Liver (tissue), 9 donors: ENCODE measurements around the gene MAP3K5. TPM values are rescaled to one million over a fixed set of nuclear protein-coding genes. Genes with fewer than 3 reads are reported as not detected.

Experiments used
- DNase-seq: peaks from one replicate; pipeline ENCODE4 v3.0.0-alpha.2; 2017; ENCODE audit warnings: low spot score
- H3K27ac ChIP-seq, 2 donors: one replicate each; pipeline ENCODE4 v1.7.0; 2013; ENCODE audit warnings: inconsistent platforms in 2 of 2, low read length in 2 of 2, control low read depth in 1 of 2, low read depth in 1 of 2, mild to moderate bottlenecking in 1 of 2
- H3K27me3 ChIP-seq, 4 donors: one replicate each; pipeline versions ENCODE4 v1.6.1 to v1.7.0; 2013; ENCODE audit warnings: low read length in 3 of 4, inconsistent platforms in 1 of 4, mild to moderate bottlenecking in 1 of 4, moderate library complexity in 1 of 4; ENCODE audit not compliant: control insufficient read depth in 4 of 4, insufficient read depth in 4 of 4
- H3K36me3 ChIP-seq, 4 donors: one replicate each; pipeline versions ENCODE4 v1.6.1 to v1.7.0; 2013; ENCODE audit warnings: low read length in 3 of 4, mild to moderate bottlenecking in 3 of 4, low read depth in 1 of 4, moderate library complexity in 1 of 4; ENCODE audit not compliant: control insufficient read depth in 4 of 4, insufficient read depth in 3 of 4
- H3K4me1 ChIP-seq, 4 donors: one replicate each; pipeline versions ENCODE4 v1.6.1 to v1.7.0; 2013; ENCODE audit warnings: low read length in 3 of 4, mild to moderate bottlenecking in 3 of 4, moderate library complexity in 1 of 4; ENCODE audit not compliant: control insufficient read depth in 4 of 4, insufficient read depth in 4 of 4
- H3K4me3 ChIP-seq, 3 donors: one replicate each; pipeline versions ENCODE4 v1.6.1 to v1.7.0; 2013; ENCODE audit warnings: low read length in 3 of 3, control low read depth in 1 of 3, low read depth in 1 of 3, mild to moderate bottlenecking in 1 of 3
- H3K9ac ChIP-seq, 2 donors: one replicate each; pipeline ENCODE4 v1.7.0; 2013; ENCODE audit warnings: low read length in 2 of 2, mild to moderate bottlenecking in 2 of 2, moderate library complexity in 2 of 2, control low read depth in 1 of 2, low read depth in 1 of 2
- H3K9me3 ChIP-seq, 4 donors: one replicate each; pipeline versions ENCODE4 v1.6.1 to v1.7.0; 2013; ENCODE audit warnings: low read length in 3 of 4; ENCODE audit not compliant: control insufficient read depth in 4 of 4
- ATF3 ChIP-seq: IDR thresholded peaks from 2 replicates; pipeline ENCODE4 v1.6.1; 2016; ENCODE audit warnings: antibody characterized with exemption
- CTCF ChIP-seq: fragments of 150-350 bp; IDR thresholded peaks from 2 replicates; pipeline ENCODE4 v1.5.1; 2017; ENCODE audit warnings: improper control_type of control experiment, low read depth, low read length; ENCODE audit not compliant: missing input control
- EGR1 ChIP-seq, 2 donors: IDR thresholded peaks; 2 replicates each; pipeline ENCODE4 v1.6.1; 2016 to 2018; ENCODE audit warnings: antibody characterized with exemption in 2 of 2, low read depth in 2 of 2
- FOXA1 ChIP-seq: IDR thresholded peaks from 2 replicates; pipeline ENCODE4 v1.6.1; 2016; ENCODE audit warnings: antibody characterized with exemption
- FOXA2 ChIP-seq: IDR thresholded peaks from 2 replicates; pipeline ENCODE4 v1.6.1; 2016; ENCODE audit warnings: antibody characterized with exemption
- GABPA ChIP-seq, 2 donors: IDR thresholded peaks in 1 of 2; conservative IDR thresholded peaks in 1 of 2; 2 replicates each; pipeline ENCODE4 v1.6.1; 2016; ENCODE audit warnings: antibody characterized with exemption in 2 of 2, mild to moderate bottlenecking in 1 of 2, moderate library complexity in 1 of 2
- HNF4A ChIP-seq, 2 donors: conservative IDR thresholded peaks; 2 replicates each; pipeline ENCODE4 v1.6.1; 2016; ENCODE audit warnings: antibody characterized with exemption in 2 of 2, mild to moderate bottlenecking in 2 of 2
- HNF4G ChIP-seq: IDR thresholded peaks from 2 replicates; pipeline ENCODE4 v1.6.1; 2016; ENCODE audit warnings: antibody characterized with exemption
- JUND ChIP-seq, 2 donors: IDR thresholded peaks; 2 replicates each; pipeline ENCODE4 v1.6.1; 2016; ENCODE audit warnings: antibody characterized with exemption in 2 of 2
- MAX ChIP-seq: IDR thresholded peaks from 2 replicates; pipeline ENCODE4 v1.6.1; 2016; ENCODE audit warnings: antibody characterized with exemption
- NR2F2 ChIP-seq: IDR thresholded peaks from 2 replicates; pipeline ENCODE4 v1.6.1; 2016; ENCODE audit warnings: antibody characterized with exemption
- RAD21 ChIP-seq, 2 donors: IDR thresholded peaks; 2 replicates each; pipeline ENCODE4 v1.6.1; 2016; ENCODE audit warnings: antibody characterized with exemption in 2 of 2, mild to moderate bottlenecking in 2 of 2
- REST ChIP-seq: IDR thresholded peaks from 2 replicates; pipeline ENCODE4 v1.6.1; 2016; ENCODE audit warnings: antibody characterized with exemption, mild to moderate bottlenecking
- RXRA ChIP-seq, 2 donors: IDR thresholded peaks; 2 replicates each; pipeline ENCODE4 v1.6.1; 2017 to 2018; ENCODE audit warnings: antibody characterized with exemption in 2 of 2, mild to moderate bottlenecking in 1 of 2
- SP1 ChIP-seq: IDR thresholded peaks from 2 replicates; pipeline ENCODE4 v1.6.1; 2018; ENCODE audit warnings: antibody characterized with exemption, mild to moderate bottlenecking
- TAF1 ChIP-seq: conservative IDR thresholded peaks from 2 replicates; pipeline ENCODE4 v1.6.1; 2016; ENCODE audit warnings: antibody characterized with exemption, mild to moderate bottlenecking
- YY1 ChIP-seq: IDR thresholded peaks from 2 replicates; pipeline ENCODE4 v1.6.1; 2016; ENCODE audit warnings: antibody characterized with exemption, mild to moderate bottlenecking
- ZBTB33 ChIP-seq: IDR thresholded peaks from 2 replicates; pipeline ENCODE4 v1.6.1; 2016; ENCODE audit warnings: antibody characterized with exemption
- WGBS: extraction: QIAGEN DNeasy Blood & Tissue Kit; methylation state at CpG from one replicate; pipeline ENCODE4 v1.1.7; 2013; 5-methylcytosine and 5-hydroxymethylcytosine counted together
- polyA plus RNA-seq, 2 donors: library from polyadenylated mRNA; stranded (reverse) in 1 of 2; unstranded in 1 of 2; fragments of 200-250 nt in 1 of 2; fragments of >200 nt in 1 of 2; fragmentation: Nextera tagmentation in 1 of 2; extraction: Ambion mirVana in 1 of 2; gene quantifications; one replicate each; pipeline versions ENCODE4 v1.2.1 to v1.2.3, GENCODE V29; 2013 to 2015
- total RNA-seq, 2 donors: library from RNA; depleted of rRNA; stranded (reverse); fragments of >200 nt; gene quantifications; one replicate each; pipeline ENCODE4 v1.2.3, GENCODE V29; 2014
- donor health status: healthy.
- donor health status: healthy.
- donor health status: healthy.
- donor health status: healthy.
- donor health status: healthy.

Gene MAP3K5
- total and polyA plus RNA-seq, 4 donors = 2.9 to 18.0 (median 5.5) TPM

- no peak for TF ChIP-seq MAX
- no peak for TF ChIP-seq ZBTB33
- no peak for TF ChIP-seq EGR1 (IDR thresholded peaks at IDR 0.05; ENCODE audit: low read depth in 2 of 2)
- TF ChIP-seq RXRA (IDR thresholded peaks at IDR 0.05) = no peak
- TF ChIP-seq TAF1 = no peak
- no peak for TF ChIP-seq NR2F2
- TF ChIP-seq FOXA2 = no peak
- no peak for TF ChIP-seq FOXA1
- no peak for TF ChIP-seq RAD21 (IDR thresholded peaks at IDR 0.05)
- no peak for TF ChIP-seq YY1
- no peak for TF ChIP-seq JUND (IDR thresholded peaks at IDR 0.05)
- no peak for TF ChIP-seq HNF4G
- no peak for TF ChIP-seq GABPA (IDR thresholded peaks at IDR 0.05 in 1 of 2, conservative IDR thresholded peaks at IDR 0.05 in 1 of 2)
- TF ChIP-seq HNF4A (conservative IDR thresholded peaks at IDR 0.05) = no peak
- H3K9me3 ChIP-seq = no peaks in the 10 kb centered on the region
- no peak overlapping the region for H3K9ac ChIP-seq
- no peak for DNase-seq
- H3K4me1 ChIP-seq = peaks cover 0 to 15% (median 10%) of the 10 kb centered on the region in 4 donors
- no peak overlapping the region for H3K27ac ChIP-seq
- H3K4me3 ChIP-seq = no peak overlapping the region
- H3K27me3 ChIP-seq = no peaks in the 10 kb centered on the region
- 93% methylated on average over 2 of the region's 2 CpGs for WGBS
- no peaks in the 10 kb centered on the region for H3K36me3 ChIP-seq
These were observed 35.1 kb downstream of the MAP3K5 start for GRCh38 chr6:136757150-136757549.

DNA sequence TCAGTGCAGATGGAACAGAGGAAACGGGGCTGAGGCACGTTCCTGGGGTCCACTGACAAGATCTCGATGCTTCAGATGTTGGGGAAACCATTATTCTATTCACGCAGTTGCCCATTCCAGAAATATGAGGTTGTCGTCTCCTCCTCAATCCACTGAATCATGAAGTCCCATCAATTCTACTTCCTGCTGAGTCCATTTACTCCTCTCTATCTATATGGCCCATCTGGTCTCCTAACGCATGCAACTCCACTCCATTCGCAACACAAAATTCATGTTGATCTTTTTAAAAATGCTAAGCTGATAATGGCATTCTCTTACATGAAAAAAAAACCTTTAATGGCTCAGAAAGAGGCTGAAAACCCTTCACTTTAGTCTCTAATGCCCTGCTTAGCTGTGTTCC is 37.5 kb downstream of the MAP3K5 start:
- DNase-seq = no peak
- Histone ChIP-seq H3K9ac (no peak overlapping the region), H3K27me3 (no peaks in the 10 kb centered on the region), H3K36me3 (no peaks in the 10 kb centered on the region), H3K27ac (no peak overlapping the region), H3K4me3 (no peak overlapping the region), H3K4me1 (peaks cover 0 to 8% (median 2%) of the 10 kb centered on the region in 4 donors), H3K9me3 (no peaks in the 10 kb centered on the region)
- WGBS = 97% methylated on average over 7 of the region's 7 CpGs
- TF ChIP-seq HNF4G = no peak
- no peak for TF ChIP-seq SP1
- TF ChIP-seq CTCF = no peak
- no peak for TF ChIP-seq NR2F2
- TF ChIP-seq YY1 = no peak
- TF ChIP-seq FOXA1 = no peak
- no peak for TF ChIP-seq GABPA (IDR thresholded peaks at IDR 0.05 in 1 of 2, conservative IDR thresholded peaks at IDR 0.05 in 1 of 2)
- no peak for TF ChIP-seq MAX
- TF ChIP-seq HNF4A (conservative IDR thresholded peaks at IDR 0.05) = no peak
- TF ChIP-seq RAD21 (IDR thresholded peaks at IDR 0.05) = no peak
- no peak for TF ChIP-seq EGR1 (IDR thresholded peaks at IDR 0.05; ENCODE audit: low read depth in 2 of 2)
- TF ChIP-seq RXRA (IDR thresholded peaks at IDR 0.05) = no peak
- no peak for TF ChIP-seq TAF1
- no peak for TF ChIP-seq REST
- TF ChIP-seq ZBTB33 = no peak
- no peak for TF ChIP-seq FOXA2
- TF ChIP-seq JUND (IDR thresholded peaks at IDR 0.05) = no peak
- no peak for TF ChIP-seq ATF3
